AG20443 (cell line): ENCODE results near the gene ABCC3.

Experiments
- DNase-seq: peaks from one replicate; pipeline ENCODE4 v3.0.0; 2012; ENCODE audit warnings: low spot score, mixed read lengths

The ABCC3 gene

GRCh38 chr17:50627782-50628601 lies 6.7 kb upstream of the ABCC3 start:
- DNase-seq = no peak

GRCh38 chr17:50629902-50630301 lies 4.8 kb upstream of the ABCC3 start:
- no peak for DNase-seq

GRCh38 chr17:50630524-50631194 lies 4.0 kb upstream of the ABCC3 start:
- peak; percentile 69 for DNase-seq

GRCh38 chr17:50631195-50631907 lies 3.3 kb upstream of the ABCC3 start:
- no peak for DNase-seq

GRCh38 chr17:50631908-50632571 lies 2.6 kb upstream of the ABCC3 start:
- DNase-seq = no peak

- DNase-seq = no peak
These were observed 2.0 kb upstream of the ABCC3 start for GRCh38 chr17:50632637-50633036.

GRCh38 chr17:50633683-50634082 lies 998 bp upstream of the ABCC3 start:
- no peak for DNase-seq

- peak; percentile 57 for DNase-seq
These were observed 442 bp downstream of the ABCC3 start for GRCh38 chr17:50634915-50635731.

- no peak for DNase-seq
These were observed 976 bp downstream of the ABCC3 start for GRCh38 chr17:50635732-50635981.

- DNase-seq = no peak
These were observed 1.5 kb downstream of the ABCC3 start for GRCh38 chr17:50635982-50636803.

- DNase-seq = no peak
These were observed 2.1 kb downstream of the ABCC3 start for GRCh38 chr17:50636804-50637195.

- DNase-seq = no peak
These were observed 3.3 kb downstream of the ABCC3 start for GRCh38 chr17:50637829-50638605.

- DNase-seq = peak; percentile 60
These were observed 3.9 kb downstream of the ABCC3 start for GRCh38 chr17:50638606-50638965.

- DNase-seq = peak; percentile 89
These were observed 4.5 kb downstream of the ABCC3 start for GRCh38 chr17:50638966-50639713.

- DNase-seq = no peak
These were observed 6.1 kb downstream of the ABCC3 start for GRCh38 chr17:50640686-50641351.

GRCh38 chr17:50641357-50641756 lies 6.7 kb downstream of the ABCC3 start:
- no peak for DNase-seq

GRCh38 chr17:50642071-50642721 lies 7.5 kb downstream of the ABCC3 start:
- DNase-seq = no peak
